ENCODE data around the gene GRB2. TPM values are rescaled to one million over a fixed set of nuclear protein-coding genes. Genes with fewer than 3 reads are reported as not detected.

Gene GRB2
- total RNA-seq, 1 donor from 2014 or later = 102 TPM

DNA sequence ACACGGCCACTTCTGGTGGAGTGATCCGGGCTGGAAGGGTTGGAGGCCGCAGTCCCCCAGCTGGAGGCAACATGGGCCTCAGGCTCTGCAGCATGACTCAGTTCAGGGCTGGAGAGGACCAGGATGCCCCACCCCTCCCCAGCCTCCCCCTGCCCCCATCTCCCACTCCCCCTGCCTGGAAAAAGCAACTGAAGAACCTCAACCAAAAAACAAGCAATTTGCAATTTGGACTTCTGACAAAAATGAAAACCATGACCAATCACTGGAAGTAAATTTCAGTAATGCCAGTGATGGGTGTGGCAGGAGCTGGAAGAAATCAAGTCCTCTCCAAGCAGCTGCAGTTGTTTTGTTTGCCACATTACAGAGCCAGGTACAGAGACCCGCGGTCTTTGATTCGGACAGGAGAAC, 127.8 kb downstream of the GRB2 start:
- no peaks in the 10 kb centered on the region for H3K27me3 ChIP-seq (ENCODE audit: control insufficient read depth, insufficient read depth, low read length)
- peaks cover 6% of the 10 kb centered on the region for H3K36me3 ChIP-seq (ENCODE audit: control insufficient read depth, insufficient read depth, low read length)
- DNase-seq (ENCODE audit: low read depth) (peak; percentile 21), FAIRE-seq (no peak)
- TF ChIP-seq, protein P1, sequence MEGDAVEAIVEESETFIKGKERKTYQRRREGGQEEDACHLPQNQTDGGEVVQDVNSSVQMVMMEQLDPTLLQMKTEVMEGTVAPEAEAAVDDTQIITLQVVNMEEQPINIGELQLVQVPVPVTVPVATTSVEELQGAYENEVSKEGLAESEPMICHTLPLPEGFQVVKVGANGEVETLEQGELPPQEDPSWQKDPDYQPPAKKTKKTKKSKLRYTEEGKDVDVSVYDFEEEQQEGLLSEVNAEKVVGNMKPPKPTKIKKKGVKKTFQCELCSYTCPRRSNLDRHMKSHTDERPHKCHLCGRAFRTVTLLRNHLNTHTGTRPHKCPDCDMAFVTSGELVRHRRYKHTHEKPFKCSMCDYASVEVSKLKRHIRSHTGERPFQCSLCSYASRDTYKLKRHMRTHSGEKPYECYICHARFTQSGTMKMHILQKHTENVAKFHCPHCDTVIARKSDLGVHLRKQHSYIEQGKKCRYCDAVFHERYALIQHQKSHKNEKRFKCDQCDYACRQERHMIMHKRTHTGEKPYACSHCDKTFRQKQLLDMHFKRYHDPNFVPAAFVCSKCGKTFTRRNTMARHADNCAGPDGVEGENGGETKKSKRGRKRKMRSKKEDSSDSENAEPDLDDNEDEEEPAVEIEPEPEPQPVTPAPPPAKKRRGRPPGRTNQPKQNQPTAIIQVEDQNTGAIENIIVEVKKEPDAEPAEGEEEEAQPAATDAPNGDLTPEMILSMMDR (IDR thresholded peaks at IDR 0.05; ENCODE audit: insufficient read depth, low read length, severe bottlenecking) = no peak
- no peak overlapping the region for H3K4me3 ChIP-seq (ENCODE audit: low read depth, low read length)

DNA sequence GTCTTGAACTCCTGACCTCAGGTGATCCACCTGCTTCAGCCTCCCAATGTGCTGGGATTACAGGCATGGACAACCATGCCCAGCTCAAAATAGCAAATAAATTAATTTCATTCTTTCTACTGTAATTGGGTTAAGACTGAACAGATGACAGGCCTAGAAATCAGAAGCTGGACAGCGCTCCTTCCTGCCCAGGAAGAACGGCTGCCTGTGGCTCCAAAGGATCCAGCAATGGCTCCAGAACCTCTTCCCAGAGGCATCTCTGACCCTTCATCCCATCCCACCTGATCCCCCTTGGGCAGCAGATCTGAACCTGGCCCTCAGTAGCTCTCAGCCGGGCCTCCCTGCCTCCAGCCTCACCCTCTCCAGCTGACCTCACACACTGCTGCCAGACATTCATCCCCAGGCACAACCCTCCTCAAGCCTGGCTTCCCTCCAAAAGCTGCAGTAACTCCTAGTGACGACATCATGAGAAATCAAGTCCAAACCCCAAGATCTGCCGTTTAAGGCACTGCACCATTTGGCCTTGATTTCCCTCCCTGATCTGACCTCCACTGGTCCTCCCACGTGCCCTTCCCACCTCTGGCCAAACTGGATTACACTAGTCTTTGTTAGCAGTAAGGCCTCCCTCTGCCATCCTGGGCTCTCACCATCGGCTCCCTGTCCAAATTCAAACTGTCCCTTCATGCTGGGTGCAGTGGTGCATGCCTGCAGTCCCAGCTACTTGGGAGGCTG, 131.3 kb downstream of the GRB2 start:
- Histone ChIP-seq H3K4me3 (ENCODE audit: low read depth, low read length) (no peak overlapping the region), H3K27me3 (ENCODE audit: control insufficient read depth, insufficient read depth, low read length) (no peaks in the 10 kb centered on the region), H3K36me3 (ENCODE audit: control insufficient read depth, insufficient read depth, low read length) (peaks cover 7% of the 10 kb centered on the region)
- TF ChIP-seq, protein P1 (IDR thresholded peaks at IDR 0.05; ENCODE audit: insufficient read depth, low read length, severe bottlenecking) = no peak
- FAIRE-seq (peak; percentile 92), DNase-seq (ENCODE audit: low read depth) (peak; percentile 71)

- Histone ChIP-seq H3K36me3 (ENCODE audit: control insufficient read depth, insufficient read depth, low read length) (peaks cover 7% of the 10 kb centered on the region), H3K27me3 (ENCODE audit: control insufficient read depth, insufficient read depth, low read length) (no peaks in the 10 kb centered on the region), H3K4me3 (ENCODE audit: low read depth, low read length) (no peak overlapping the region)
- DNase-seq (ENCODE audit: low read depth) = no peak
- no peak for FAIRE-seq
- TF ChIP-seq, protein P1 (IDR thresholded peaks at IDR 0.05; ENCODE audit: insufficient read depth, low read length, severe bottlenecking) = no peak
Measured at GRCh38 chr17:75272848-75273184, 132.7 kb downstream of the GRB2 start.

DNA sequence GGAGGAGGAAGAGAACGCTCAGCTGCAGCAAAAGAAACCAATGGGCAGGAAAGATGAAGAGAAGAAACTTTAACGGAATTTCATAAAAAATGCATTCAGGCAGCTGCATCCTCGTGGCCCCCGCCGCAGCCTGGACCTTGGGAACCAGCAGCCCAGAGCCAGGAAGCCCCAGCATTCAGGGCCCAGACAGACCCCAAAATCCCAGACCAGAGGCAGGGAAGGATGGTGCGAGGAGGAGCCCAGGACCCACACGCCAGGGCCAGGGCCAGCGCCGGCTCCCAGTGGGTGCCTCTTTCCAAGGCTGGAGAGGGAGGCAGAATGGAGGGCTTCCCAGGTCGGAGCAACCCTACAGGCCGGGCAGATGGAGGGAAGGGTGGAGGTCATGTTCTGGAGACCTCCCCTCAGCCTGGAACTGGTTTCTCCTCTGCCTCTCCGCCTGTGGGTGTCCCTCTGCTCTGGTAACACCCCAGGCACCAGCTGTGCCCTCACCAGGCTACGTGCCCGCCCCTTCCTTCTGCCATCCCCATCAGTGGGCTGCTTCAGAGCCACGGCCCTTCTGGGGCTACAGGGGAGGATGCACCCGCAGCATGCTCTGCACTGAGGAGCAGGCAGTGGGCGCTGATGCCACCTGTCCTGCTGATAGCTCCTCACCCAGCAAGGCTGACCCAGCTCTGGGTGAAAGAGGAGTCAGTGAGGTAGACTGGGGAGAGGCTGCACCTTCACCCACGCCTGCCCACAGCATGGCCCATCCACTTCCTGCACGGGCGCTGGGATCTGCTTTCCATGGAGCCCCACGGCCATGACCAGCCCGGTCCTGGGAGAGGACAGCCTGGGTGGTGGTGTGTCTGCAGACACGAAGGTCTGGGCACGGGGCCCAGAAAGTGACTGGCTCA, 133.3 kb downstream of the GRB2 start:
- DNase-seq (ENCODE audit: low read depth) = no peak
- TF ChIP-seq, protein P1 (IDR thresholded peaks at IDR 0.05; ENCODE audit: insufficient read depth, low read length, severe bottlenecking) = no peak
- no peaks in the 10 kb centered on the region for H3K27me3 ChIP-seq (ENCODE audit: control insufficient read depth, insufficient read depth, low read length)
- peak overlapping the region; percentile 88 for H3K4me3 ChIP-seq (ENCODE audit: low read depth, low read length)
- peaks cover 7% of the 10 kb centered on the region for H3K36me3 ChIP-seq (ENCODE audit: control insufficient read depth, insufficient read depth, low read length)
- no peak for FAIRE-seq

- DNase-seq (ENCODE audit: low read depth) = peak; percentile 29
- no peaks in the 10 kb centered on the region for H3K27me3 ChIP-seq (ENCODE audit: control insufficient read depth, insufficient read depth, low read length)
- TF ChIP-seq, protein P1 (IDR thresholded peaks at IDR 0.05; ENCODE audit: insufficient read depth, low read length, severe bottlenecking) = peak; percentile 50
- peak overlapping the region; percentile 88 for H3K4me3 ChIP-seq (ENCODE audit: low read depth, low read length)
- FAIRE-seq = no peak
- peaks cover 12% of the 10 kb centered on the region for H3K36me3 ChIP-seq (ENCODE audit: control insufficient read depth, insufficient read depth, low read length)
Measured at GRCh38 chr17:75271233-75271954, 134.1 kb downstream of the GRB2 start.

Measured in bronchial epithelial cell (primary cell).